ENCODE results near the gene KDSR. TPM values are rescaled to one million over a fixed set of nuclear protein-coding genes. Genes with fewer than 3 reads are reported as not detected.

Gene KDSR
- total and polyA plus RNA-seq, 2 donors (not counting 1 experiment from before 2014, with no cell fraction given): 43.3 to 54.1 TPM

GRCh38 chr18:63322908-63323634 is 43.9 kb downstream of the KDSR start:
- H3K4me2 ChIP-seq (ENCODE audit: extremely low read depth, insufficient read depth, low read length): no peak overlapping the region

GRCh38 chr18:63322206-63322605 is 44.8 kb downstream of the KDSR start:
- Histone ChIP-seq H3K4me3 (replicated peaks in 1 of 4; ENCODE audit: control extremely low read depth in 1 of 4, insufficient read depth in 1 of 4, low read depth in 3 of 4, low read length in 4 of 4) (no peak overlapping the region), H2AFZ (ENCODE audit: low read length) (peak overlapping the region; percentile 5), H3K9me3 (ENCODE audit: control insufficient read depth, insufficient read depth, low read depth, low read length) (no peaks in the 10 kb centered on the region), H3K4me2 (ENCODE audit: extremely low read depth, insufficient read depth, low read length) (no peak overlapping the region), H4K20me1 (ENCODE audit: control insufficient read depth, extremely low read depth, insufficient read depth, low read length) (no peaks in the 10 kb centered on the region), H3K36me3 (ENCODE audit: control insufficient read depth, insufficient read depth, low read length) (no peaks in the 10 kb centered on the region), H3K27me3 (ENCODE audit: control insufficient read depth, insufficient read depth, low read length) (no peaks in the 10 kb centered on the region), H3K79me2 (ENCODE audit: control insufficient read depth, insufficient read depth, low read length) (no peaks in the 10 kb centered on the region), H3K27ac (ENCODE audit: insufficient read depth, low read length) (no peak overlapping the region), H3K9ac (ENCODE audit: insufficient read depth, low read length) (no peak overlapping the region), H3K4me1 (ENCODE audit: control insufficient read depth, extremely low read depth, insufficient read depth, low read length) (peaks cover 3% of the 10 kb centered on the region)
- TF ChIP-seq CTCF (conservative IDR thresholded peaks at IDR 0.05 in 1 of 2, IDR thresholded peaks at IDR 0.05 in 1 of 2; ENCODE audit: low read depth in 1 of 2, low read length in 2 of 2) (no peak), EZH2 (IDR thresholded peaks at IDR 0.05; ENCODE audit: low read length, missing control alignments) (no peak)
- DNase-seq (ENCODE audit: low read depth in 2 of 2): no peak

More at GRCh38 chr18:63322908-63323634, 43.9 kb downstream of the KDSR start:
- Histone ChIP-seq H3K4me3 (replicated peaks in 1 of 4; ENCODE audit: control extremely low read depth in 1 of 4, insufficient read depth in 1 of 4, low read depth in 3 of 4, low read length in 4 of 4) (no peak overlapping the region), H3K9me3 (ENCODE audit: control insufficient read depth, insufficient read depth, low read depth, low read length) (no peaks in the 10 kb centered on the region), H3K79me2 (ENCODE audit: control insufficient read depth, insufficient read depth, low read length) (no peaks in the 10 kb centered on the region), H3K36me3 (ENCODE audit: control insufficient read depth, insufficient read depth, low read length) (no peaks in the 10 kb centered on the region), H3K27ac (ENCODE audit: insufficient read depth, low read length) (no peak overlapping the region), H2AFZ (ENCODE audit: low read length) (no peak overlapping the region), H4K20me1 (ENCODE audit: control insufficient read depth, extremely low read depth, insufficient read depth, low read length) (no peaks in the 10 kb centered on the region), H3K4me1 (ENCODE audit: control insufficient read depth, extremely low read depth, insufficient read depth, low read length) (no peaks in the 10 kb centered on the region), H3K27me3 (ENCODE audit: control insufficient read depth, insufficient read depth, low read length) (no peaks in the 10 kb centered on the region), H3K9ac (ENCODE audit: insufficient read depth, low read length) (no peak overlapping the region)
- TF ChIP-seq CTCF (conservative IDR thresholded peaks at IDR 0.05 in 1 of 2, IDR thresholded peaks at IDR 0.05 in 1 of 2; ENCODE audit: low read depth in 1 of 2, low read length in 2 of 2) (peak; percentile 72 to 81), EZH2 (IDR thresholded peaks at IDR 0.05; ENCODE audit: low read length, missing control alignments) (no peak)
- peak; percentile 56 to 83 for DNase-seq (ENCODE audit: low read depth in 2 of 2)

DNA sequence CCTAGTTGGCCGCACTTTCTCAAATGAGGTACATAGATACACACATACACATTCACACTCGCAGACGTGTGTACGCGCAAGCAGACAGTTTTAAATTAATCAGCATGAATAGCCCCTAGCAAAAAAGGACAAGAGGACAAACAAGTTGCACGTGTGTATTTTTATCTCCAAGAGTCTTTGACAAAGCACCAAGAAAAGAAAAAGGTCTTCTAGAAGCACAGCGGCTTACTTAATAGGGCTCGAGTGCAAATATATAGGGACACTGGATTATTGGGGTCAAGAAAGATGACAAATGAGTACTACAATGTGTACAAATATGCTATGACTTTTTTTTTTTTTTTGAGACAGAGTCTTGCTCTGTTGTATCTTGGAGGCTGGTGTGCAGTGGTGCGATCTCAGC is 45.7 kb downstream of the KDSR start:
- Histone ChIP-seq H3K9ac (ENCODE audit: insufficient read depth, low read length) (no peak overlapping the region), H3K27ac (ENCODE audit: insufficient read depth, low read length) (no peak overlapping the region), H3K79me2 (ENCODE audit: control insufficient read depth, insufficient read depth, low read length) (no peaks in the 10 kb centered on the region), H4K20me1 (ENCODE audit: control insufficient read depth, extremely low read depth, insufficient read depth, low read length) (no peaks in the 10 kb centered on the region), H3K9me3 (ENCODE audit: control insufficient read depth, insufficient read depth, low read depth, low read length) (no peaks in the 10 kb centered on the region), H3K4me1 (ENCODE audit: control insufficient read depth, extremely low read depth, insufficient read depth, low read length) (peaks cover 3% of the 10 kb centered on the region), H3K27me3 (ENCODE audit: control insufficient read depth, insufficient read depth, low read length) (no peaks in the 10 kb centered on the region), H3K4me2 (ENCODE audit: extremely low read depth, insufficient read depth, low read length) (no peak overlapping the region), H3K36me3 (ENCODE audit: control insufficient read depth, insufficient read depth, low read length) (no peaks in the 10 kb centered on the region), H2AFZ (ENCODE audit: low read length) (no peak overlapping the region), H3K4me3 (replicated peaks in 1 of 4; ENCODE audit: control extremely low read depth in 1 of 4, insufficient read depth in 1 of 4, low read depth in 3 of 4, low read length in 4 of 4) (no peak overlapping the region)
- no peak for TF ChIP-seq EZH2 (IDR thresholded peaks at IDR 0.05; ENCODE audit: low read length, missing control alignments)
- TF ChIP-seq CTCF (conservative IDR thresholded peaks at IDR 0.05 in 1 of 2, IDR thresholded peaks at IDR 0.05 in 1 of 2; ENCODE audit: low read depth in 1 of 2, low read length in 2 of 2): no peak
- DNase-seq (ENCODE audit: low read depth in 2 of 2): no peak

Measured in fibroblast of lung (primary cell).